HG02763 (cell line): ENCODE data around the gene GAA.

Source experiments
- ATAC-seq: cut with Tn5 transposase; IDR thresholded peaks from one replicate; pipeline ENCODE4 v1.9.1; 2021; ENCODE audit warnings: mild to moderate bottlenecking, moderate library complexity; ENCODE audit not compliant: unreplicated experiment

Gene GAA

DNA sequence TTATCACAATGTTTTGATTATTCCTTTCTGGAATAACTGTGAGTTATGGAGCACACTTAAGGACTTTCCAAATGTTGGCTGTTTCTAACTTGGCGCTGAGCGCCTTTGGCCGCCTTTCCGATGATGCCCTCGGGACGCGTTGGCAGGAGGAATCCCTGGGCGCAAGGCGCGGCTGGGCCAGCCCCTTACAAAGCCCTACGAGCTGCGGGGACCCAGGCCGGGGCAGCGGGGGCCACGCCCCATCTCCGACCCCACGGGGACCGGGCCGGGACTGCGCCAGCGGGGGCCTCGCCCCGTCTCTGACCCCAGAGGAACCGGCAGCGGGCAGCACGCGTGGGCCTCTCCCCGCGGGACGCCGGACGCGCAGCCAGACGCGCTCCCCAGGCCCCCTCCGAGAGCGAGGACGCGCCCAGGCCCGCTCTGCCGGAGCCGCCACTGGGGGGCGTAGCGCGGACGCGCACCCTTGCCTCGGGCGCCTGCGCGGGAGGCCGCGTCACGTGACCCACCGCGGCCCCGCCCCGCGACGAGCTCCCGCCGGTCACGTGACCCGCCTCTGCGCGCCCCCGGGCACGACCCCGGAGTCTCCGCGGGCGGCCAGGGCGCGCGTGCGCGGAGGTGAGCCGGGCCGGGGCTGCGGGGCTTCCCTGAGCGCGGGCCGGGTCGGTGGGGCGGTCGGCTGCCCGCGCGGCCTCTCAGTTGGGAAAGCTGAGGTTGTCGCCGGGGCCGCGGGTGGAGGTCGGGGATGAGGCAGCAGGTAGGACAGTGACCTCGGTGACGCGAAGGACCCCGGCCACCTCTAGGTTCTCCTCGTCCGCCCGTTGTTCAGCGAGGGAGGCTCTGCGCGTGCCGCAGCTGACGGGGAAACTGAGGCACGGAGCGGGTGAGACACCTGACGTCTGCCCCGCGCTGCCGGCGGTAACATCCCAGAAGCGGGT lies at the start of gene GAA:
TSS of gene GAA (plus strand) at position 571 of the 935 bp plus-strand sequence. CDS start 3,006 bp downstream, outside the sequence.
- peak; percentile 71 for ATAC-seq

DNA sequence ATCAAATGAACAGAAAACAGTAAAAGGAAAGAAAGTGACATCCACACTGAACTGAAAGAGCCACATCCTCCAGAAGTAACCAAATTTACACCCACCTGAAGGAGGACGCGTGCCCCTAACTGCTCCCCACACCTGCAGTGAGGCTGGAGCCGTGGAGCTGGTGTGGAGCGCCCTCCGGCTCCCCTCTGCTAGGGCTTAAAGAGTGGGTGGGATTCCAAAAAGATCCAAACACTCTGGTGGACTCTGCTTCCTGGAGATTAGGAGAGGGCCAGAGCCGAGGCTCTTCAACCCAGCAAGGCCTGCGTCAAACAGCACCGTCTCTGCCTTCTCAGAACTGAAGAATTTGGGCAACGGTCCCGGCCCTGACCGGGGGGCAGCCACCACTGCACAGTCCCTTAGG lies 49.7 kb upstream of the GAA start:
- no peak for ATAC-seq

DNA sequence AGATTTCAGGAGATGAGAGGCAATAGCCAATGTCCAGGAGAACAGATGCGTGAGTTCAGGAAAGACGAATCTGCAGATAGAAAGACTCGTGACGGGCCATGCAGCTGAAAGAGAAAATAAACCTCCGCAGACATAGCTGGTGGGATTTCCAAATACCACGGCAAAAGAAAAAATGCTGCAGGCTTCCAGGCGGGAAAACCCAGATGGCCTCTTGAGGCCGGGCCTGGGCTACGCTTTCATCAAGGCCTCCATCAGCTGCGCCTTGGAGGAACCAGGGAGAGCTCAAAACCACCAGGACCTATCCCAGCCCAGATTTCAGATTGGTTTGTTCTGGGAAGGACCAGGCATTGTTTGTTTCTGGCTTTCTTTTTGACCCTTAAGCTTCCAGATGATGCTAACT lies 48.3 kb upstream of the GAA start:
- ATAC-seq = no peak

DNA sequence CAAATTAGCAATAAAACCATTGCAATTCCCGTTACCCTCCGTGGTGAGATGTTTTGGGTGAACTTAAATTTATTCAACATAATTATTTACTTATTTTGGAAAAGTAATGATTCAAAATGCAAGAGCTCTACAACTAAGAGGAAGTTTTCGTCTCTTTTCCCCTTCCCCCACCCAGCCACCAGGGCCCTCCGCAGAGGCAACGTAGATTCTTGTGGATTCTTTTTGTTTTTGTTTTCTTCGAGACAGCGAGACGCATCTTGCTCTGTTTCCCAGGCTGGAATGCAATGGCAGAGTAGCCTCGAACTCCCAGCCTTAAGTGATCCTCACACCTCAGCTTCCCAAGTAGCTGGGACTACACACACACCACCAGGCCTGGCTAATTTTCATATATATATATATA lies 45.8 kb upstream of the GAA start:
- ATAC-seq = no peak

DNA sequence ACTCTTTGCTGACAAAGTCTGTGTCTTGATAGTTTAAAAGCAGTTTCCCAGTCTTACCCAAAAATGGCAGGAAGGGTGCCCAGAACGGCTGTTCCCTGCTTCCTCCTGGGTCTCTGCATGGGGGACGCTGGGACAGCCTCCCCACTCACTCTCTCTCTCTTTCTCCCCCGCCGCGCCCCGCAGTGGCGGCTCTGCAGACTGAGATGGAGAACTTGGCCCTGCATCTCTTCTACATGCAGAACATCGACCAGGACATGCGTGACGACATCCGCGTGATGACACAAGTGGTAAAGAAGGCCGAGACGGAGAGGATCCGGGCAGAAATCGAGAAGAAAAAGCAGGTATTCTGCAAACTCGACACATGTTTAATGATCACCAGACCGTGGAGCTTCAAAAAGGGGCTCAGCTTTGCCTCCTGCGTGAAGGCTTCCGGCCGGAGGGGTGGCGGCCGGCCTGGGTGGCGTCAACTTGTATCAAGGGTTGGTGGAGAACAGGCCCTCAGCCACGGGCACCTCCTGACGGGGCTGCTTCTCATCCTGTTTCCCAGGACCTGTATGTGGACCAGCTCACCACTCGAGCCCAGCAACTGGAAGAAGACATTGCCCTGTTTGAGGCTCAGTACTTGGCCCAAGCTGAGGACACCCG lies 42.9 kb upstream of the GAA start:
- no peak for ATAC-seq

DNA sequence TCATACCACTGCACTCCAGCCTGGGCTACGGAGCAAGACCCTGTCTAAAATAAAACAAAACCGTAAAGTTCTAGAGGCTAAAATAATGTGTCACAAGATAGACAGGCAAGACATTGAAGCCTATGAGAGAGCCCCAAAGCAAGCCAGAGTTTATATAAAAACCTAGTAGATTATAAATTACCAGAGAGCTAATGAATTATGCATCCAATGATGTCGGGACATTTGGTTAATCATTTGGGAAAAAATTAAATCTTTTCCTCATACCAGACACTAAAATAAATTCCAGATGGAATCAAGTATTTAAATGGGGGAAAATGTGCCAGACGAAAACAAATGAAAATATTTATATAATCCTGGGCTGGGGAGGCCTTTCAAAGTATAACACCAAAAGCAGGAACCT lies 40.7 kb upstream of the GAA start:
- no peak for ATAC-seq

DNA sequence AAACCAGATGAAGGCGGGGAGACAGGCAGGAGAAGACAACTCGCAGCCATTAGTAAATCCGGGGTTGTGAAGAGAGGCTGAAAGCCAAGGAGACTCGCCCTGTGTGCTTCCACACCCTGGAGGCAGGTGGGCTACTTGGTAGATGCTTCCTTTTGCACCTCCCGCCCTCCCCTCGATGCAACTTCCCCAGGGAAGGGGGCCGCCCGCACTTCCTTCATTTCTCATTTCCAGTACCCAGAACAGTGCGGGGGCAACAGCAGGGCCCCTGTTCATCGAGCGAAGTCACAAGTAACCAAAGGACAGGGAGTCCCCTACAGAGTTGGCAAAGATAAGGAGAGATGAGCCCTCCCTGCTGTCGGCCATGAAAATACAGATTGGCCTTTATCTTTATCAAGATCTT lies 40.0 kb upstream of the GAA start:
- ATAC-seq = no peak

DNA sequence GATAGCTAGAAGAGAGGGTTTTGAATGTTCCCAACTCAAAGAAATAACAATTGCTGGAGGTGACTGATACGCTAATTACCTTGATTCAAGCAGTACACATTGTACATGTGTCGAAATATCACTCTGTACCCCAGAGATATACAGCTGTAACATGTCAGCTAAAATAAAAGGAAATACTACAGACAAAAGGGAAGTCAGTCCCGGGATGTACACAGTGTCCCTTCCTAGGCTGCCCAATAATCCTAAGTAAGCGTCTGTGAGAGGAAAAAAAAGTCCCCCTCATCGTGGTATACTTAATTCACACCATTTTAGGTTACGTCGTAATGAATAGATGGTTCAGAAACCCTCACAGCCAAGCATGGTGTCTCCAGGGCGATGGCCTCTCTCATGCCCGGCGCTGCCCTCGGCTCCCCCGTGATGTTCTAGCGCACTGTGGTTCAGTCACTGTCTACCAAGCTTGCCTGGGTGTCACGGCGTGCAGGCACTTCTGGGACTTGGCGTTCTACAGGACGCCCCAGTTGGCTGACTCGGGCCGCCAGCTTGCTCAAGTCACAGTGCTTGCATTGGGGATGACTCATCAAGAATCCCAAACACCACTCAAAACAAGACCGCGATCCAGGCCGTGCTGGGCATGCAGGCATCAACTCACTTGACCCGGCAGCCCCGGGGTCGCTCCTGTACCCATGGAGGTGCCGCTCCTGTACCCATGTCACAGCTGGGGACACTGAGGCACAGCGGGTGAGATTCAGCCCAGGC lies 37.4 kb upstream of the GAA start:
- ATAC-seq = no peak

DNA sequence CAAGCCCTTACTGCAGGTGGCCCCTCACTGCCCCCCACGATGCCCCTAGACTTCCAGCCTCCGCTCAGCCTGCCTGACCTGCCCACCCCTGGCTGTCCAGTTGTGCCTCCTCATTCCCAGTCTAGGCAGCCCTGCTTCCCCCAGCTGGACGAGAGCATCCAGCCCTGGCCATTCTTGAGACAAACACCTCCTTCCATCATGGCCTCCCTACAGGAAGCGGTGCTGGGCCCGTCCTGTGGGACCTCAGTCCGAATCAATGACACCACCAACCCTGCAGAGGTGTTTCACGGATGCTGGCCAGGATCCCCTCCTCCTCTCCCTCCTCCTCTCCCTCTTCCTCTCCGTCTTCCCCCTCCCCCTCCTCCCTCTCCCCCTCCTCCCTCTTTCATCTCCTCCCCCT lies 36.7 kb upstream of the GAA start:
- no peak for ATAC-seq

DNA sequence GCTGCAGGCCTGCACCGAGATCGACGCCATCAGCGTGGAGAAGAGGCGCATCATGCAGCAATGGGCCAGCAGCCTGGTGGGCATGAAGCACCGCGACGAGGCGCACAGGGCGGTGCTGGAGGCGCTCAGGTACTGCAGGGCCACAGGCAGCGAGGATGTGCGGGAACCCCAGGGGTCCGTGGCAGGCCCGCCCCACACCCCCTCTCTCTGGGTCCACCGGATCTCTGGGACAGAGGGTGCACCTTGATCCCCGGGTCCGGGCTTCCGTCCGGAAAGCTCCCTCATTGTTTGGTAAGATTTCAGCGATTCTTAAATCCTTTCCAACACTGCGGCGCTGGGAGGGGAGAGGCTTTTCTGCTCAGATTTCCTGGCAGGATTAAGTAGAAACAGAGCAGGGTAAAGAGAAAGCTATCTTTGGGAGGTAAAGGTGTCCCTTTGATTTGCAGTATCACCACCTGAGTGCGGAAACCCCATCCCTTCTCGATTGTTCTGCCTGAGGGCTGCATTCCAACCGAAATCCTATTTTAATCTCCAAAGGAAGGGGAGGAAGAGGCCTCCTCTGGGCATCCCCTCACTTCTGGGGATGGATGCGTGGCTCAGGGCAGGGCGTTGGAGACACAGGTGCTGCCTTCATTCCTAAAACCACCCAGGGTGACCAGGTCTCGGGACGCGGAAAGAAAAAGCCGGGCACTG lies 35.8 kb upstream of the GAA start:
- no peak for ATAC-seq

DNA sequence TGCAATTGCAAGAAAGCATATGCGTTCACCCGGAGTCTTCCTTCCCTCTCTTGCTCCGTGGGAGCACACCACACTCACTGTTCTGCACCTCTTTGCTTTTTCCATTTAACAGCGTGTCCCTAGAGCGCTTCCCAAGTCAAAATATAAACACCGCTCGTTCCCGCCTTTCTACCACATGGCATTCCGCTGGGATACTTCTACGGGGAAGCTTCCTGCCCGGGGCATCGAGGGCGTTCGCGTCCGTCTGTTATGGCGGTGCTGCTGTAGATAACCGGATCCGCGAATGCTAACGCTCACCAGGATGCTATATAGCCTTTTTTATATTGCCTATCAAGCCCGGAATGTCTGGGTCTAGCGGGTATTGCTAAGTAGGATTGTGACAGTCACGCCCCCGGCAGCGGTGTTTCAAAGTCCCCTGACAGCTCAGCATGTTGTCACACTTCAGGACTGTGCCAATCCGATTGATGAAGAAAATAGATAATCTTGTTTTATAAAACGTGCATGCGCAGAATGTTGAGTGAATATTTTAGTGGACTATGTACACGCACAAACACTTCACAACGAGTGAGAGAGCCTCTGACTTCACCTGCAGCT lies 33.9 kb upstream of the GAA start:
- ATAC-seq = no peak

DNA sequence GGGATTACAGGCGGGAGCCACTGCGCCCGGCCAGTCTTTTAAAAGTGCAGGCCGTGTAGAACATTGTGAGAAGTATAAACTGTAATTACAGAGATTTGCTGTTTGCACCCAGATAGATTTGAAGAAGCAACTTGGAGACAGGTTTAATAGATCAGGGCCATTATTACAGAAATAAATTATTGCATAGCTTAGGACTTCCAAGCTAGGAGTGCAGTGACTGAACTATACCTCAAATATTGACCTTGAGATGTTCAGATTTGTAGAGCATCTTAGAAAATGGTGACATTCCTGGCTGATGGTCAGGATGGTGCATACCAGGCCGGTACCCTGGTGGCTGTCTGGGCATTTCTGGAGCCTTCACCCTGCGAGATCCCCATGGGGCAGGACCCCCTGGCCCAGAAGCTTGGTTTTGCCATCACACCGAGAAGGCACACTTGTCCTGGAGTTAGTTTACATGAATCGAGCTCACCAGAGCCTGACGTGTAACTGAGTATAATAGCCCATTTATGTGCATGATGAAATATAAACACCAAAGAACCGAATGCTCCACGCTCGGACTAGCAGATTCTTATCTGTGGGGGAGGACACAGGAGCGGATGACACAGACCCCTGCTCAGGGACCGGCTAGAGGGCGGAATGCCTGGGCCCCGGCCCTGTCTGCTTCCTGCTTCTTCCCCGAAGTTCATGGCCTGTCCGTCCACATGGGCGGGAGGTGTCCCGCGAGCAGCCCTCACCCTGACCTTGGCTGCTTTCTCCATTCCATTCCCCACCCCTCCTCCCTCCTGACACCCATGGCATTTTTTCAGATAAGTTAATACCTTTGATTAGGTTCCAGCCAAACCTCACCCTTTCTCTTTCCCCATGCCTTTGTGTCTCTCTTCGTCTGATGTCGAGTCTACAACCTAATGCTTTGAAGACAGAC lies 32.8 kb upstream of the GAA start:
- ATAC-seq = no peak

DNA sequence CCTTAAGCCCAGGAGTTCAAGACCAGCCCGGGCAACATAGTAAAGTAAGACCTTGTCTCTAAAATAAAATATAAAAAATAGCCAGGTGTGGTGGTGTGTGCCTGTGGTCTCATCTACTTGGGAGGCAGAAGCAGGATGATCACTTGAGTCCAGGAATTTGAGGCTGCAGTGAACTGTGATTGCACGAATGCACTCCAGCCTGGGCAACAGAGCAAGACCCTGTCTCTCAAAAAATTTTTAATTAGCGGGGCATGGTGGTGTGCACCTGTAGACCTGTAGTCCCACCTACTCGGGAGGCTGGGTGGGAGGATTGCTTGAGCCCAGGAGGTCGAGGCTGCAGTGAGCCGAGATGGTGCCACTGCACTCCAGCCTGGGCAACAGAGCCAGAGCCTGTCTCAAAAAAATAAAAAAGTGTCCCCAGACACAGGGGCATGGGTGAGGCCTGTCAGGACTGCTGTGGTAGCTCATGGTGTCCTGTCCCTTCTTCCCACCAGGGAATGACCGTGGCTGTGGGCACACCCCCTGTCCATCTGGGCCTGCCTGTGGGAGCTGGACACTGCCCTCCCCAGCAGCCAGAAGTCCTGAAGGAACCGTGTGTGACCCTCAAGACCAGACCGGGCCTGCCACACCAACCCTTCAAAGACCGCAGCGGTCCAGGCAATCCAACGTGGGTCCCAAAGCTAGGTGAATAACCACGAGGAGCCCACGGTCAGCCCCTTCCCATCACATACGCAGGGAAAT lies 30.8 kb upstream of the GAA start:
- no peak for ATAC-seq

DNA sequence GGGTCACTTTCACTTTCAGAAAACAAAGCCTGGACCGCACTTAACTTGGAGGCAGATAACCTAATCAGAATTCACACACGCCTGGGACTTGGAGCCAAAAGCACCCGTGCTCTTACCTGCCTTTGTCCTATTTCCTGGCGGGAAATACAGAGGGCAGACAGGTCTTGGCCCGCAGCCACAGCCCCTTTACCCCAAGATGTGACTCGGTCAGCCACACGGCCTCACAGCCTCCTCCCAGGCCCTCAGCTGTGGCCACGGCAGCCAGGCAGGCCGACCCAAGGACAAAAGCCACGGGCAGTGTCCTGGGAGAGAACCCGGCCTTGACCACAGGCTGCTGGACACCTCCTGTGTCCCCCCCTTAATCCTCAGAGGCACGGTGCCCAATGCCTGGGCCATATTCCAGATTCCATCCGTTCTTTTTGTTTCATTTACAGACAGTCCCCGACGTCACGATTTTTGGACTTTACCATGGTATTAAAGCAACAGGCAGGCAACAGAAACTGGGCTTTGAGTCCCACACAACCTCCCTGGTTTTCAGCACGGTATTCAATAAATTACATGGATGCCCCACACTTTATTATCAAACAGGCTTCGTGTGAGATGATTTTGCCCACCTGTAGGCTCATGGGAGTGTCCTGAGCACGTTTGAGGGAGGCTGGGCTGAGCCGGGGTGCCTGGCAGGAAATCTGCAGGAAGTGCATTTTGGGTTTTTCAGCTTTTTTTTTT lies 30.1 kb upstream of the GAA start:
- no peak for ATAC-seq

DNA sequence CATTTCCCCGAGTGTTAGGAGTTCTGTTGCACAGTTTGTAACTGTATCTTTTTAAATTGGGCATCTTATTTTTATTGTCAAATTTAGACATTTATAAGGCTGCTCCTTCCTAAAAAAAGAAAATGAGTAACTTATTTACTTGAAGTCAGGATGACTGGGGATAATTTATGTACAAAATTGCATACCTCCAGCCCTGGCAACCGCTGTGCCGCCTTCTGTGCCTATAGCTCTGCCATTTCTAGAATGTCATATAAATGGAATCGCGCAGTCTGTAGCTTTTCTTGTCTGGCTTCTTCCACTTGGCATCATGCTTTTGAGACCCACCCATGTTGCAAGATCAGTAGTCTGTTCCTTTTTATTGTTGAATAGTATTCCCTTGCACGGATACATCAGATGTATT lies 29.0 kb upstream of the GAA start:
- ATAC-seq = no peak

DNA sequence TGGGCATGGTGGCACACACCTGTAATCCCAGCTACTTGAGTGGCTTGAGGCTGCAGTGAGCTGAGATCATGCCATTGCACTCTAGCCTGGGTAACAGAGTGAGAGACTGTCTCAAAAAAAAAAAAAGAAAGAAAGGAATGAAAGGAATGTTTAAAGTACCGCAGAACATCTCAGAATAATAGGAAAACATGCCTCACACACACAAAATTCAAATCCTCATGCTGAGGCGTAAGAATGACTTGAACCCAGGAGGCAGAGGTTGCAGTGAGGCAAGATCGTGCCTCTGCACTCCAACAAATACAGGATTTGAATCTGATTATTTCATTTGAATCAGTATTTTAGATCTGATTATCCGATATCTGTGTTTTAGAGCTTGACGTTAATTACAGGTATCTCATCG lies 21.3 kb upstream of the GAA start:
- no peak for ATAC-seq

DNA sequence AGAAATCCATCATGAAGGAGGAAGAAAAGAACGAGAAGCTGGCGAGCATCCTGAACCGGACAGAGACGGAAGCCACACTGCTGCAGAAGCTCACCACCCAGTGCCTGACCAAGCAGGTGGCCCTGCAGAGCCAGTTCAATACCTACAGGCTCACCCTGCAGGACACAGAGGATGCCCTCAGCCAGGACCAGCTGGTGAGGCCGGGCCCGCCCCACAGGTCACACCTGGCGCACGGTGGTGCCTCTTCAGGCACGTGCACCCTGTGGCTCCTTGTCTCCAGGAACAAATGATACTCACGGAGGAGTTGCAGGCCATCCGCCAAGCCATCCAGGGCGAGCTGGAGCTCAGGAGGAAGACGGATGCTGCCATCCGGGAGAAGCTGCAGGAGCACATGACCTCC lies 19.8 kb upstream of the GAA start:
- ATAC-seq = no peak

DNA sequence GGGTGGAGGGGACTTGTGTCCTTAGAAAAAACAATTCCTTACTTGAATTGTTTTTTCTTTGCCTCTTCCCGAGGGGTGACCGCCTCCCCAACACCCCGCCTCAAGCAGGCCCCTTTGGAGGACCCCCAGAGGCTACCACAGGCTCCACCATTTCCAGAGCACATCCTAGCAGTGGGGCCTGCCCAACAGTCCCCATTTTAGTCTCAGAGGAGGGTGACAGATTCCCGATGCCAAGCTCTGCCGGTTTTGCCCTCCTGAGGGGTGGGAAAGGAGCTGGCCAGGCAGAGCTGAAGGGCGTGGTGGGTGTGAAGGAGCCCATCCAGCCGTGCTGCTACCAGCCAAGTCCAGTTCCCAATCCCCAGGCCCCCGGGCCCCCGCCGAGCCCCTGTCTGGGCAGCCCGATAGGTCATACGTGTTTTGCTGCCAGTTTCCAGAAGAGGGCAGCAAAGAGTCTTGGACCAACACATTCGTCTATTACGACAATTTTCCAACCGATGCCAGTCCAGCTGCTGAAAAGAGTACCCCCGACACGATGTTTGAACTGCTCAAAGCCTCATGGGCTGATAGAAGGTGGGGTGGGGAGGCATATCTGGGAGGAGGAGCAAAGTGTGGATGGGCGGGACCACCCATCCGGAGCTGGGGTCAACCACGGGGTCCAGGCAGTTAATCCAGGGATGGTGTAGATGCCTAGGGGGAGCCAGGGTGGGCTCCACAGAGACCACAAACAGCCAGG lies 18.8 kb upstream of the GAA start:
- ATAC-seq = no peak
